ENCODE data around the gene ADAMTS9.
A peak's percentile ranks its signal among the peaks of the same experiment; 100 is the strongest.

Gene ADAMTS9

GRCh38 chr3:64490180-64490724 is 197.5 kb downstream of the ADAMTS9 start:
- no peak for TF ChIP-seq CTCF (IDR thresholded peaks at IDR 0.05; ENCODE audit: extremely low read depth, missing control alignments)
- no peak for DNase-seq (ENCODE audit: low spot score)

DNA sequence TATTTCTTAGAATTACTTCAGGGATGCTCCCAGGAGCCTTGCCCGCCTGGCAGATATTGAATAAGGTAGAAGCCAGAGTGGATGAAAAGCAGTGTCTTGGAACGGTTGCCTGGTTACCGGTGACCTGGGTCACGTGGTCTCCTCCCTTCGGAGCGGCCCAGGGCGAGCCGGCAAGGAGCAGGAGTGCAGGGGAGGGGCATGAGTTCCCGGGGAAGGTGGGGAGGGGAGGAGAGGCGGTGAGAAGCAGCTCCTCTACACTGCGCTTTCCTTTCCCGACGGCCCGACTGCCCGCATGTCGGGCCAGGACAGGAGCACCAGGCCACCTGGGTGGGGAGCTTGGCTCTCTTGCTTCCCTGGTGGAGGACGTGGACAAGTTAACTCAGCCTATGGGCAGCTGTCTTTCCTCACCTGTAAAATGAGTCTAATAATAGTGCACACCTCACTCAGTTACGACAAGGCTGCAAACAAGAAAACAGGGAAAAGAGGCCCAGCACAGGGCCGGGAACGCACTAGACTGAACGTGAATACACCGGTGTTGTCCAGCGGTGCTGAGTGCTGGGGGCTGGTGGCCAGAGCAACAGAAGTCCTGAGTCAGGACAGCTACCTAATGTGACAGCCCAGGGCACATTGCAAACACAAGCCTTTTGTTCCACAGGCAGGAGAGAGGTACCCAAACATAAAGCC is 198.3 kb downstream of the ADAMTS9 start:
- no peak for DNase-seq (ENCODE audit: low spot score)
- TF ChIP-seq CTCF (IDR thresholded peaks at IDR 0.05; ENCODE audit: extremely low read depth, missing control alignments): no peak

DNA sequence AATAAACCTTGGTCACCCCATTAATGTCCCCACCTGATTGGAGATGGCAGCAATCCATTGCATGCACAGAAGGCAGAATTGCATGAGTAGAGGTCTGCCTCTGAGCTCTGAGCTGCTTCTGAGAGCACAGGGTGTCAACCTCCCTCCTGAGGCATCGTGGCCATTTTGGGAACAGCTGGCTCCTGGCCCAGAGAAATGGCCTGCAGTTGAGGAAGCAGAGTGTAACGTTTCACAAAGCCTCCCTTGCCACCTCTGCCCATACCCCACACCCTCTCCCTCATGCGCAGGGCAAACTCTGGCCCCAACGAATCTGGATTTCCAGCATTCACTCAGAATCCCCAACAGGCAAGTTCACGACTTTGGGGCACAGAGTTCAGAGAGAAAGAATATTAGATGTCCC is 198.9 kb downstream of the ADAMTS9 start:
- TF ChIP-seq CTCF (IDR thresholded peaks at IDR 0.05; ENCODE audit: extremely low read depth, missing control alignments): no peak
- no peak for DNase-seq (ENCODE audit: low spot score)

- TF ChIP-seq CTCF (IDR thresholded peaks at IDR 0.05; ENCODE audit: extremely low read depth, missing control alignments): peak; percentile 76
- DNase-seq (ENCODE audit: low spot score): peak; percentile 66
These were observed 203.4 kb downstream of the ADAMTS9 start for GRCh38 chr3:64484289-64484992.

- no peak for DNase-seq (ENCODE audit: low spot score)
- TF ChIP-seq CTCF (IDR thresholded peaks at IDR 0.05; ENCODE audit: extremely low read depth, missing control alignments): no peak
These were observed 204.3 kb downstream of the ADAMTS9 start for GRCh38 chr3:64483467-64483866.

GRCh38 chr3:64475037-64475436 is 212.8 kb downstream of the ADAMTS9 start:
- no peak for DNase-seq (ENCODE audit: low spot score)
- no peak for TF ChIP-seq CTCF (IDR thresholded peaks at IDR 0.05; ENCODE audit: extremely low read depth, missing control alignments)

GRCh38 chr3:64473466-64473865 is 214.3 kb downstream of the ADAMTS9 start:
- no peak for TF ChIP-seq CTCF (IDR thresholded peaks at IDR 0.05; ENCODE audit: extremely low read depth, missing control alignments)
- DNase-seq (ENCODE audit: low spot score): no peak

Data from GM20000 (cell line).